Spleen (tissue), 11 donors: ENCODE measurements around the gene APOBEC4. TPM values are rescaled to one million over a fixed set of nuclear protein-coding genes. Genes with fewer than 3 reads are reported as not detected.

ENCODE experiments used
- DNase-seq: peaks from one replicate; pipeline ENCODE4 v3.0.0-alpha.2; 2020
- H3K27ac ChIP-seq, 8 donors: fragments of 200-600 bp; sonication (generic) in 7 of 8; 1 replicate in 4 of 8; 2 replicates in 4 of 8; pipeline versions ENCODE4 v1.5.0 to v1.8.0; 2016 to 2021; ENCODE audit warnings: inconsistent platforms in 4 of 8, mild to moderate bottlenecking in 4 of 8, moderate library complexity in 1 of 8
- H3K27me3 ChIP-seq, 7 donors: fragments of 200-600 bp; sonication (generic) in 6 of 7; replicated peaks in 1 of 7; 1 replicate in 4 of 7; 2 replicates in 3 of 7; pipeline versions ENCODE4 v1.5.0 to v1.8.0; 2016 to 2021; ENCODE audit warnings: inconsistent platforms in 3 of 7, mild to moderate bottlenecking in 1 of 7
- H3K36me3 ChIP-seq, 6 donors: fragments of 200-600 bp; sonication (generic) in 5 of 6; 1 replicate in 4 of 6; 2 replicates in 2 of 6; pipeline versions ENCODE4 v1.5.0 to v1.8.0; 2016 to 2021; ENCODE audit warnings: inconsistent platforms in 2 of 6
- H3K4me1 ChIP-seq, 6 donors: fragments of 200-600 bp; sonication (generic) in 5 of 6; 1 replicate in 3 of 6; 2 replicates in 3 of 6; pipeline versions ENCODE4 v1.5.0 to v1.8.0; 2016 to 2021; ENCODE audit warnings: inconsistent platforms in 3 of 6
- H3K4me3 ChIP-seq, 8 donors: fragments of 200-600 bp; sonication (generic) in 7 of 8; 1 replicate in 4 of 8; 2 replicates in 4 of 8; pipeline versions ENCODE4 v1.5.0 to v1.8.0; 2016 to 2021; ENCODE audit warnings: inconsistent platforms in 4 of 8, mild to moderate bottlenecking in 4 of 8, moderate library complexity in 2 of 8
- H3K9me3 ChIP-seq, 8 donors: fragments of 200-600 bp; sonication (generic) in 7 of 8; 1 replicate in 4 of 8; 2 replicates in 4 of 8; pipeline versions ENCODE4 v1.5.0 to v1.8.0; 2016 to 2021; ENCODE audit warnings: inconsistent platforms in 4 of 8
- POLR2A ChIP-seq, 3 donors: fragments of 450-650 bp; IDR thresholded peaks; one replicate each; pipeline ENCODE4 v1.5.1; 2017; ENCODE audit warnings: antibody characterized with exemption in 3 of 3, mild to moderate bottlenecking in 1 of 3
- POLR2AphosphoS5 ChIP-seq, 3 donors: sonication (generic); formaldehyde crosslinking; IDR thresholded peaks; one replicate each; pipeline ENCODE4 v1.5.1; 2017; ENCODE audit warnings: antibody characterized with exemption in 3 of 3
- WGBS, 5 donors: extraction: QIAGEN DNeasy Blood & Tissue Kit in 3 of 5; methylation state at CpG; one replicate each; pipeline versions ENCODE4 v1.1.5 to v1.1.7; 2013 to 2018; 5-methylcytosine and 5-hydroxymethylcytosine counted together
- intact Hi-C: fragments of 100-400 bp; cut with DNase I; formaldehyde crosslinking; loops from one replicate; pipeline ENCODE4 v1.15.0; 2023; ENCODE audit warnings: low total_unique reads
- polyA plus RNA-seq, 3 donors: library from polyadenylated mRNA; stranded (reverse); fragments of 200-250 nt; gene quantifications; one replicate each; pipeline ENCODE4 v1.2.1, GENCODE V29; 2013
- total RNA-seq, 7 donors: library from RNA; depleted of rRNA in 3 of 7; stranded (reverse); fragments of >200 nt in 3 of 7; fragmentation: NEBNext Ultra II Directional in 4 of 7; extraction: Animal tissue kit (Norgen Biotek cat#: 25700) in 4 of 7; gene quantifications; one replicate each; pipeline versions ENCODE4 v1.1.0 to v1.2.1, GENCODE V29; 2016 to 2021
- TF ChIP-seq, protein P1 (sequence below), 11 experiments: fragments of 200-600 bp in 7 of 11; fragments of 450-650 bp in 4 of 11; sonication (generic) in 4 of 11; IDR thresholded peaks in 8 of 11; conservative IDR thresholded peaks in 3 of 11; 1 replicate in 7 of 11; 2 replicates in 4 of 11; pipeline versions ENCODE4 v1.4.0 to v1.8.0; 2016 to 2021; ENCODE audit warnings: antibody characterized with exemption in 11 of 11, inconsistent platforms in 4 of 11, mild to moderate bottlenecking in 1 of 11
- donor health status: healthy with polysubstance abuse.
- donor health status: DM: no; HTN: no; CAD: no; lungs with moderate emphysema.
- donor health status: DM: no; HTN: no; CAD: no.
- donor health status: Bipolar disorder and iron deficiency.
- donor health status: healthy.
- donor health status: DM: no; HTN: no; CAD: no.
- donor health status: DM: yes; HTN: yes; CAD: no.

APOBEC4 gene
- total and polyA plus RNA-seq, 10 donors = not detected

DNA sequence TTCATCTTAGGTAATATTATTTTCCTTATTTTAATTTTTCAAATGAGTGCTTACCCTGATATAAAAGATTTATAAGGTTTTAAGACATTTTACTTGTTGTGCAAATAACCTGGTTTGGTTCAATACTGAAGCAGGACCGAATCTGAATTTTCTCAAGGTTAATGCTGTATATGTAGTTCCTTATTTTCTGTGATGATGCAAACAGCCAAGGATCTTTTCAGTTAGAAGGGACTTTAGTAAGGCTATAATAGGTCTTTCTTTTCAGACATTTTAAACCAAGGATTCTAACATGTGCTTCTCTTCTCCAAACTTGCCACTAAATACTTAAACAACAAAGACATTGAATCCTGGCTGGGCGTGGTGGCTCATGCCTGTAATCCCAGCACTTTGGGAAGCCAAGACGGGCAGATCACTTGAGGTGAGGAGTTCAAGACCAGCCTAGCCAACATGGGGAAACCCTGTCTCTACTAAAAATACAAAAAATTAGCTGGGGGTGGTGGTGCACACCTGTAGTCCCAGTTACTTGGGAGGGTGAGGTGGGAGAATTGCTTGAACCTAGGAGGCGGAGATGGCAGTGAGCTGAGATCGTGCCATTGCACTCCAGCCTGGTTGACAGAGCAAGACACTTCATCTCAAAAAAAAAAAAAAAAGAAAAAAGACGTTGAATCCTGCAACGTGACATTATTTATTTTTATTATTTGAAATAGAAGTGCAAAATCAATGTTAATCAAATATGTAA, 14.3 kb downstream of the APOBEC4 start:
- WGBS, 5 donors = 82 to 90% (median 86%) methylated on average over 7 of the region's 7 CpGs
- H3K27ac ChIP-seq = peak overlapping the region in 5 of 8 donors; percentile 21 to 99 (median 43)
- H3K4me1 ChIP-seq = peaks cover 0 to 42% (median 17%) of the 10 kb centered on the region in 6 donors
- no peaks in the 10 kb centered on the region for H3K27me3 ChIP-seq
- no peak for TF ChIP-seq POLR2A (IDR thresholded peaks at IDR 0.05)
- TF ChIP-seq, protein P1, sequence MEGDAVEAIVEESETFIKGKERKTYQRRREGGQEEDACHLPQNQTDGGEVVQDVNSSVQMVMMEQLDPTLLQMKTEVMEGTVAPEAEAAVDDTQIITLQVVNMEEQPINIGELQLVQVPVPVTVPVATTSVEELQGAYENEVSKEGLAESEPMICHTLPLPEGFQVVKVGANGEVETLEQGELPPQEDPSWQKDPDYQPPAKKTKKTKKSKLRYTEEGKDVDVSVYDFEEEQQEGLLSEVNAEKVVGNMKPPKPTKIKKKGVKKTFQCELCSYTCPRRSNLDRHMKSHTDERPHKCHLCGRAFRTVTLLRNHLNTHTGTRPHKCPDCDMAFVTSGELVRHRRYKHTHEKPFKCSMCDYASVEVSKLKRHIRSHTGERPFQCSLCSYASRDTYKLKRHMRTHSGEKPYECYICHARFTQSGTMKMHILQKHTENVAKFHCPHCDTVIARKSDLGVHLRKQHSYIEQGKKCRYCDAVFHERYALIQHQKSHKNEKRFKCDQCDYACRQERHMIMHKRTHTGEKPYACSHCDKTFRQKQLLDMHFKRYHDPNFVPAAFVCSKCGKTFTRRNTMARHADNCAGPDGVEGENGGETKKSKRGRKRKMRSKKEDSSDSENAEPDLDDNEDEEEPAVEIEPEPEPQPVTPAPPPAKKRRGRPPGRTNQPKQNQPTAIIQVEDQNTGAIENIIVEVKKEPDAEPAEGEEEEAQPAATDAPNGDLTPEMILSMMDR (IDR thresholded peaks at IDR 0.05 in 8 of 11, conservative IDR thresholded peaks at IDR 0.05 in 3 of 11) = no peak
- no peak for TF ChIP-seq POLR2AphosphoS5 (IDR thresholded peaks at IDR 0.05)
- H3K36me3 ChIP-seq = no peaks in the 10 kb centered on the region
- H3K9me3 ChIP-seq = no peaks in the 10 kb centered on the region
- H3K4me3 ChIP-seq = no peak overlapping the region
- no peak for DNase-seq
- intact Hi-C loops = loop anchor here (5.0 kb wide), 1 partner anchor 167 kb away; the partner anchor contains the start of gene SMG7

DNA sequence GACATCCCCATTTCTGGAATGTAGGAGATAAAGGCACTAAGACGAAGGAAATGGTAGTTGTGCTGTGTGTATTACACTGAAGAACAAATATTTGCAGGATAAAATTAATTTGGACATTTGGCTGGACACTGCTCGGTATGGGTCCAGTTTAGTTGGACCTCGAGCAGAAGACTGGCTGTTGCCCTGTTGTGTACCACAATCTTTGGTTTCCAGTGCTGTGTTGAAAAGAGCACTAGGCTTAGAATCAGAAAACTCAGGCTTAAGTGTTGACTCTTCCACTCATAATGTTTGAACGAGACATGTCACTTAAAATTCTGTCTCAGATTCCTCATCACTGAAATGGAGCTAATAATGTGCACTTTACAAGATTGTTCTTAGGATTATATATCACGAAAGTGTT, 16.3 kb downstream of the APOBEC4 start:
- Histone ChIP-seq H3K4me1 (peaks cover 17 to 62% (median 38%) of the 10 kb centered on the region in 6 donors), H3K27ac (peak overlapping the region; percentile 10 to 99 (median 97)), H3K27me3 (no peaks in the 10 kb centered on the region), H3K9me3 (no peaks in the 10 kb centered on the region), H3K36me3 (peaks cover 0 to 13% (median under 1%) of the 10 kb centered on the region in 6 donors), H3K4me3 (peak overlapping the region; percentile 86 to 95 (median 90))
- DNase-seq = no peak
- 61 to 73% (median 65%) methylated on average over 5 of the region's 5 CpGs for WGBS, 5 donors
- intact Hi-C loops = loop anchor here (5.0 kb wide), 1 partner anchor 164 kb away; the partner anchor contains the start of gene SMG7
- TF ChIP-seq POLR2A (IDR thresholded peaks at IDR 0.05) = no peak
- TF ChIP-seq POLR2AphosphoS5 (IDR thresholded peaks at IDR 0.05) = no peak
- TF ChIP-seq, protein P1 (IDR thresholded peaks at IDR 0.05 in 8 of 11, conservative IDR thresholded peaks at IDR 0.05 in 3 of 11) = no peak

DNA sequence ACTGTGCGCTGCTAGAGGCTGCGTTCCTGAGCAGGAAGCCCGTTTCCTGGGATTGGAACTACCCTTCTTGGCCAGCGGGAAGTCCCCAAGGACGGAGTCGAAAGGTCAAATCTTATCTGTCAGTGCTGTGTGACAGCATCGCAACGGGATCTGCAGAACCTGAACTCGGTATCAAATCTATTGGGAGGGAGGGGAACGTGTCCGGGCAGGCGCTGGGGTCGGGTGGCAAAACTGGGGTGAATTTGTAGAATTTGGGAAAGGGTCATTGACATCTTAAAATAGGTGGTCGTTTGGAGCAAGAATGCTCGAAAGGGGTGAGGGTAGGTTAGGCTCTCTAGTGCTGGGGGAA, 16.8 kb downstream of the APOBEC4 start:
- peak overlapping the region; percentile 86 to 95 (median 90) for H3K4me3 ChIP-seq
- intact Hi-C loops = loop anchor here (5.0 kb wide), 1 partner anchor 164 kb away; the partner anchor contains the start of gene SMG7
- DNase-seq = no peak
- H3K9me3 ChIP-seq = no peaks in the 10 kb centered on the region
- H3K36me3 ChIP-seq = peaks cover 0 to 18% (median 3%) of the 10 kb centered on the region in 6 donors
- TF ChIP-seq POLR2A (IDR thresholded peaks at IDR 0.05) (no peak), POLR2AphosphoS5 (IDR thresholded peaks at IDR 0.05) (peak in 1 of 3 donors; percentile 10)
- no peaks in the 10 kb centered on the region for H3K27me3 ChIP-seq
- H3K4me1 ChIP-seq = peaks cover 21 to 67% (median 42%) of the 10 kb centered on the region in 6 donors
- WGBS, 5 donors = 4 to 6% (median 5%) methylated on average over 15 of the region's 15 CpGs
- peak overlapping the region; percentile 44 to 99 (median 97) for H3K27ac ChIP-seq

DNA sequence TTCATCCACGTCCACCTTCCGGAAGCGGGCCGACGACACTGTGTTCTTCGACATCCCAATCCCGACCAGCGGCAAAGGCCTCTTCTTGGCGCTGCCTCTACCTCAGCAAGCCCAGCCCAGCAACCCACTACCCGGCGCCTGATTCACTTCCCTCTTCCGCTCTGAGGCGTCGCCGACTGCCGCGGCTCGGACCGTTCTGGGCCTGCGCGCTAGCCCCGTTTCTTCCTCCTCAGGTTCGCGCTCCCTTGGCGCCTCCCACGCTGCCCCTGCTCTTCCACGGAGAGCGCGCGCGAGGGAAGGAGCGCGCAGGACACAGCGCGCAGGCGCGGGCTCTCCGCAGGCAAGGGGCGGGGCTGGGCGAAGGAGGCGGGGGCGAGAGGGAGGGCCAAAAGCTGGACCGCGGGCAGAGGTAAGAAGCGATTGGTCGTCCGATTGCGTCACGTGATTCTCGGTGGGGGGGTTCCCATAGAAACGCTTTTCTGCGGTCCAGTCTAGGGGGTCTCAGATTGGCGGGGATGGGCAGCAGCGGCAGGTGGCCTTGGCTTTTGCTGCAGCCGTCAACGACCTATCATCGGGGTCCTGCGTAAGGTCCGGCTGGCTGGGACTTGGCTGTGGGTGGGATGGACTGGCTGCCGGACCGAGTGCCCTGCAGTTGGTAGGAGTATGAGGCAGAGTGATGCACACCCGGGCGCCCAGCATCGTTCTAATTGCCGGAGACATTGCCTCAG, 17.3 kb downstream of the APOBEC4 start, which contains the start of gene ARPC5:
Gene ARPC5 (minus strand): TSS at position 178 of the 728 bp plus-strand sequence. CDS start 124 bp downstream, at position 54.
- Histone ChIP-seq H3K9me3 (no peaks in the 10 kb centered on the region), H3K36me3 (peaks cover 0 to 23% (median 5%) of the 10 kb centered on the region in 6 donors), H3K4me3 (peak within 1 kb of the TSS; percentile 86 to 95 (median 90)), H3K4me1 (peaks cover 24 to 73% (median 47%) of the 10 kb centered on the region in 6 donors), H3K27ac (peak within 1 kb of the TSS; percentile 89 to 99 (median 97)), H3K27me3 (no peaks in the 10 kb centered on the region)
- TF ChIP-seq POLR2AphosphoS5 (IDR thresholded peaks at IDR 0.05) (peak; percentile 97 to 99 (median 99)), POLR2A (IDR thresholded peaks at IDR 0.05) (peak; percentile 57 to 89 (median 84))
- TF ChIP-seq, protein P1 (IDR thresholded peaks at IDR 0.05 in 8 of 11, conservative IDR thresholded peaks at IDR 0.05 in 3 of 11) = peak in 2 of 11 experiments; percentile 18 to 37
- WGBS, 5 donors = 0 to 1% (median 0%) methylated on average over 34 to 65 of the region's 65 CpGs
- intact Hi-C loops = loop anchor here (5.0 kb wide), 1 partner anchor 163 kb away; the partner anchor contains the start of gene SMG7
- DNase-seq = peak; percentile 99
